Heart right ventricle (tissue), 16 donors: ENCODE measurements around the gene ATAD3A. TPM values are rescaled to one million over a fixed set of nuclear protein-coding genes. Genes with fewer than 3 reads are reported as not detected.
A peak's percentile ranks its signal among the peaks of the same experiment; 100 is the strongest.

Experiments used
- ATAC-seq, 8 donors: fragments of 200-7000 bp; cut with Tn5 transposase; one replicate each; pipeline ENCODE4 v1.9.1; 2020; ENCODE audit warnings: mild to moderate bottlenecking in 8 of 8, moderate library complexity in 8 of 8, moderate number of reproducible peaks in 1 of 8
- DNase-seq, 2 donors: peaks; one replicate each; pipeline ENCODE4 v3.0.0-alpha.2; 2020
- H3K27ac ChIP-seq, 10 donors: fragments of 200-600 bp; sonication (generic) in 2 of 10; one replicate each; pipeline versions ENCODE4 v1.5.0 to v1.8.0; 2020 to 2022; ENCODE audit warnings: mild to moderate bottlenecking in 3 of 10
- H3K27me3 ChIP-seq, 7 donors: fragments of 200-600 bp; one replicate each; pipeline ENCODE4 v1.8.0; 2021 to 2022; ENCODE audit warnings: mild to moderate bottlenecking in 2 of 7
- H3K36me3 ChIP-seq, 9 donors: fragments of 200-600 bp; sonication (generic) in 1 of 9; one replicate each; pipeline versions ENCODE4 v1.5.0 to v1.8.0; 2020 to 2022; ENCODE audit warnings: mild to moderate bottlenecking in 2 of 9
- H3K4me1 ChIP-seq, 9 donors: fragments of 200-600 bp; sonication (generic) in 1 of 9; one replicate each; pipeline versions ENCODE4 v1.5.0 to v1.8.0; 2020 to 2022; ENCODE audit warnings: mild to moderate bottlenecking in 4 of 9
- H3K4me3 ChIP-seq, 10 donors: fragments of 200-600 bp; sonication (generic) in 2 of 10; one replicate each; pipeline versions ENCODE4 v1.5.0 to v1.8.0; 2020 to 2022; ENCODE audit warnings: mild to moderate bottlenecking in 7 of 10, moderate library complexity in 2 of 10
- H3K9me3 ChIP-seq, 11 donors: fragments of 200-600 bp in 10 of 11; sonication (generic) in 2 of 11; one replicate each; pipeline versions ENCODE4 v1.5.0 to v1.8.0; 2013 to 2022; ENCODE audit warnings: mild to moderate bottlenecking in 2 of 11, control low read depth in 1 of 11, moderate library complexity in 1 of 11
- WGBS, 2 donors: extraction: QIAGEN DNeasy Blood & Tissue Kit; methylation state at CpG; one replicate each; pipeline ENCODE4 v1.1.7; 2013; ENCODE audit warnings: inconsistent platforms in 1 of 2; 5-methylcytosine and 5-hydroxymethylcytosine counted together
- intact Hi-C, 10 donors: fragments of 100-400 bp; cut with DNase I; formaldehyde crosslinking; loops; one replicate each; pipeline versions ENCODE4 v1.11.1 to v1.14.2; 2022
- polyA plus RNA-seq, 2 donors: library from polyadenylated mRNA; stranded (reverse); fragments of 200-250 nt; gene quantifications; one replicate each; pipeline ENCODE4 v1.2.3, GENCODE V29; 2013
- total RNA-seq, 10 donors: library from RNA; stranded (reverse); fragmentation: NEBNext Ultra II Directional in 3 of 10; extraction: Animal tissue kit (Norgen Biotek cat#: 25700) in 3 of 10; gene quantifications; one replicate each; pipeline versions ENCODE4 v1.2.1 to v1.2.4, GENCODE V29; 2021 to 2023
- TF ChIP-seq, protein P1 (sequence below), 9 donors: fragments of 200-600 bp; sonication (generic) in 2 of 9; IDR thresholded peaks; one replicate each; pipeline versions ENCODE4 v1.5.0 to v1.8.0; 2021 to 2022; ENCODE audit warnings: antibody characterized with exemption in 9 of 9, mild to moderate bottlenecking in 5 of 9, moderate library complexity in 1 of 9
- donor health status: Arrhythmogenic right ventricular cardiomyopathy.
- donor health status: ischemic (EF 13 %, LVEDD 7.1; RV severe dilation, severe dysfunction).
- donor health status: healthy with polysubstance abuse.
- donor health status: DM: no; HTN: yes; CAD: no.
- donor health status: DM: no; HTN: no; CAD: no.
- donor health status: ischemic (EF 25% LVEDD 6.9; RV normal size, moderate dysfunction).
- donor health status: ischemic (EF 25% LVEDD 5.7; RV mildly dilated, moderate dysfunction).
- donor health status: healthy.
- donor health status: DM: yes; HTN: yes; CAD: no.
- donor health status: Ischemic cardiomyopathy.
- donor health status: ischemic (EF 35%, LVEDD 5.7; RV mildly dilated, moderate dysfunction).
- donor health status: nonischemic (EF 11% LVEDD 7.7; RV severe dilation, severe dysfunction).
- donor health status: DM: yes; HTN: yes; CAD: no.
- donor health status: PGD.
- donor health status: ischemic (EF 29% LVEDD 5.4; RV normal size, mild dysfunction).
- donor health status: nonischemic (EF 23%, LVEDD 6.1; RV moderate dilation, normal function).

Gene ATAD3A
- total and polyA plus RNA-seq, 12 donors: 13.2 to 39.4 (median 16.0) TPM

DNA sequence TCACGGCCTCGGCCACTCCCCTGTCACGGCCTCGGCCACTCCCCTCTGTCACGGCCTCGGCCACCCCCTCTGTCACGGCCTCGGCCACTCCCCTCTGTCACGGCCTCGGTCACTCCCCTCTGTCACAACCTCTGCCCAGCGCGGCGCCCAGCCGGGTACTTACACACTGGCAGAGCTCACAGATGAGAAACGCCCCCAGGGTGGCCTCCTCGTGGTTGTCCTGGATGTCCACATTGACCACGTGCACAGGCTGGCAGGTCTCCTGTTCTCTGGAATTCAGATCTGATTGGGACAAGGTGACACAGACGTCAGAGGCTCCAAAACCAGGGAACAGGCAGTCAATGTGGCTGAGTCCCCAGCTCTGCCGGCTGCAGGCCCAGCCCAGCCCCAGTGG, 31.7 kb downstream of the ATAD3A start:
- intact Hi-C loops: no loop called here
- Histone ChIP-seq H3K9me3 (no peaks in the 10 kb centered on the region), H3K36me3 (peaks cover 0 to 59% (median 4%) of the 10 kb centered on the region in 9 donors), H3K27ac (peak overlapping the region in 8 of 10 donors; percentile 53 to 76 (median 68)), H3K27me3 (peaks cover 0 to 15% (median 0%) of the 10 kb centered on the region in 7 donors), H3K4me1 (peaks cover 3 to 45% (median 27%) of the 10 kb centered on the region in 9 donors), H3K4me3 (peak overlapping the region in 5 of 10 donors; percentile 17 to 33 (median 23))
- ATAC-seq: peak; percentile 21 to 87 (median 76)
- WGBS, 2 donors: 45 to 63% methylated on average over 19 of the region's 19 CpGs
- TF ChIP-seq, protein P1, sequence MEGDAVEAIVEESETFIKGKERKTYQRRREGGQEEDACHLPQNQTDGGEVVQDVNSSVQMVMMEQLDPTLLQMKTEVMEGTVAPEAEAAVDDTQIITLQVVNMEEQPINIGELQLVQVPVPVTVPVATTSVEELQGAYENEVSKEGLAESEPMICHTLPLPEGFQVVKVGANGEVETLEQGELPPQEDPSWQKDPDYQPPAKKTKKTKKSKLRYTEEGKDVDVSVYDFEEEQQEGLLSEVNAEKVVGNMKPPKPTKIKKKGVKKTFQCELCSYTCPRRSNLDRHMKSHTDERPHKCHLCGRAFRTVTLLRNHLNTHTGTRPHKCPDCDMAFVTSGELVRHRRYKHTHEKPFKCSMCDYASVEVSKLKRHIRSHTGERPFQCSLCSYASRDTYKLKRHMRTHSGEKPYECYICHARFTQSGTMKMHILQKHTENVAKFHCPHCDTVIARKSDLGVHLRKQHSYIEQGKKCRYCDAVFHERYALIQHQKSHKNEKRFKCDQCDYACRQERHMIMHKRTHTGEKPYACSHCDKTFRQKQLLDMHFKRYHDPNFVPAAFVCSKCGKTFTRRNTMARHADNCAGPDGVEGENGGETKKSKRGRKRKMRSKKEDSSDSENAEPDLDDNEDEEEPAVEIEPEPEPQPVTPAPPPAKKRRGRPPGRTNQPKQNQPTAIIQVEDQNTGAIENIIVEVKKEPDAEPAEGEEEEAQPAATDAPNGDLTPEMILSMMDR (IDR thresholded peaks at IDR 0.05): no peak
- DNase-seq: peak; percentile 80 to 87

DNA sequence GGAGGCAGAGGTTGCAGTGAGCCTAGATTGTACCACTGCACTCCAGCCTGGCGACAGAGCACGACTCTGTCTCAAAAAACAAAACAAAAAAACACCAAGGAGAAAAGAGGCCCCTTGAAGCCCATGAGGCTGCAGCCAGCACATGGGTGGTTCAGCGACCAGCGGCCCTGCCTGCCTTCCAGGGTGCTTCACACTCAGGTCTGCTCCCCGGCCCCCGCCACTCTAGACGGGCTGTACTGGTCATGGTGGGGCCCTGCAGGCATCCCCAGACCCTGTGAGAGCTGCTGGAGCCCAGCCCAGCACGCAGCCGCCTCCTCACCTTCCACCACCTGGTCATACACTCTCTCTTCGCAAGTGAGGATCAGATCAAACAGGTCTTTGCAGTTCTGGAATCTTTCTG, 32.6 kb downstream of the ATAD3A start:
- Histone ChIP-seq H3K9me3 (no peaks in the 10 kb centered on the region), H3K27me3 (peaks cover 0 to 11% (median 0%) of the 10 kb centered on the region in 7 donors), H3K4me1 (peaks cover 3 to 37% (median 20%) of the 10 kb centered on the region in 9 donors), H3K4me3 (no peak overlapping the region), H3K36me3 (peaks cover 0 to 62% (median 4%) of the 10 kb centered on the region in 9 donors), H3K27ac (peak overlapping the region in 7 of 10 donors; percentile 50 to 74 (median 59))
- DNase-seq: no peak
- TF ChIP-seq, protein P1 (IDR thresholded peaks at IDR 0.05): no peak
- no peak for ATAC-seq
- intact Hi-C loops: no loop called here
- 88 to 93% methylated on average over 9 to 10 of the region's 10 CpGs for WGBS, 2 donors

DNA sequence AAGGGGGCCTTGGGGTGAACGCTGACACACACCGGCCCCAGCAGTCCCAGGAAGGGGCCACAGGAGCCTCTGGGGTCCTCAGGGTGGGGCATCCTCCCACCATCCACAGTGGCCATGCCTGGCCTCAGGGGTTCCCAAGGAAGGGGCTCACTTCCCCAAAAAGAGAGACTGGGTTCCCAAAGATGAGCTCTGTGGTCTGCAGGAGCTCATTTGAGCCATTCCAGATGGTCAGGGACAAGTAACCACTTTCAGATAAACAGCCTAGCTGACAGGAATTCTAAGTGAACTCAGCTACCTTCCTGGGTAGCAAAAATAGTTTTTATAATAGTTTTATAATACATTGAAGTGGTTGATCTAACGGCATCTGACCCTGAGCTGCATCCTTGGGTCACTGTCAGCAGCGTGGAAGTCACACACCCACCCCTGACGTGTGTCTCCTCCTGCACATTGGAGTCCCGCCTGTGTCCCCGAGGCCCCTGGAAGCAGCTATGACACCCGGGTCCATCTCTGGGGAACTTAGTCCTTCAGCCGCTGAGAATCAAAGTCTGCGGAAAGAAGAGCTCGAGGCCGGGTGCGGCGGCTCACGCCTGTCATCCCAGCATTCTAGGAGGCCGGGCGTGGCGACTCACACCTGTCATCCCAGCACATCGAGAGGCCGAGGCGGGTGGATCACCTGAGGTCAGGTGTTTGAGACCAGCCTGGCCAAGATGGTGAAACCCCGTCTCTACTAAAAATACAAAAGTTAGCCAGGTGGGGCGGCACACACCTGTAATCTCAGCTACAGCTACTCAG, 34.2 kb downstream of the ATAD3A start:
- peaks cover 0 to 59% (median 4%) of the 10 kb centered on the region in 9 donors for H3K36me3 ChIP-seq
- TF ChIP-seq, protein P1 (IDR thresholded peaks at IDR 0.05): no peak
- DNase-seq (no peak), ATAC-seq (no peak)
- peaks cover 0 to 2% (median 0%) of the 10 kb centered on the region in 7 donors for H3K27me3 ChIP-seq
- no peaks in the 10 kb centered on the region for H3K9me3 ChIP-seq
- no peak overlapping the region for H3K4me3 ChIP-seq
- WGBS, 2 donors: 85 to 86% methylated on average over 23 of the region's 23 CpGs
- intact Hi-C loops: no loop called here
- H3K27ac ChIP-seq: no peak overlapping the region
- H3K4me1 ChIP-seq: peaks cover 11 to 45% (median 26%) of the 10 kb centered on the region in 9 donors

DNA sequence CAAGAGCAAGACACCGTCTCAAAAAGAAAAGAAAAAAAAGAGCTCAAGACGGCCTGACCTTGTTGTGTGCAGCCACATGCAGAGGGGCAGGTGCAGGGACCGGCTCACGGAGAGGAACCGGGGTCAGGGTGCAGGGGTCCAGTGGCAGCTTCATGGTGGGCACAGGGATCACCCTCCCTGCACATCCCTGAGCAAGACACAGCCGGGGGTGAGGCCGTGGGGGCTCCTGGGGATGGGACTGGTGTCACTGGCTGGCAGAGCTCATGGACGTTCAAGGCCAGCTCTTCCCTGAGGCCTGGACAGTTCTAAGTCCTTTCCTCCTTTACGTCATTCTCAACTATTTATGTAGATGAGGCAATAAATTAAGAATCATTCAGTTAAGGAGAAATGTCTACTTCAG, 35.0 kb downstream of the ATAD3A start:
- intact Hi-C loops: no loop called here
- ATAC-seq (no peak), DNase-seq (no peak)
- peaks cover 0 to 50% (median 0%) of the 10 kb centered on the region in 9 donors for H3K36me3 ChIP-seq
- TF ChIP-seq, protein P1 (IDR thresholded peaks at IDR 0.05): no peak
- no peak overlapping the region for H3K27ac ChIP-seq
- no peaks in the 10 kb centered on the region for H3K27me3 ChIP-seq
- no peaks in the 10 kb centered on the region for H3K9me3 ChIP-seq
- 88 to 93% methylated on average over 9 of the region's 9 CpGs for WGBS, 2 donors
- H3K4me3 ChIP-seq: no peak overlapping the region
- peaks cover 7 to 44% (median 26%) of the 10 kb centered on the region in 9 donors for H3K4me1 ChIP-seq
